HEK293 (cell line): ENCODE results near the gene ABCC3.
A peak's percentile ranks its signal among the peaks of the same experiment; 100 is the strongest.

Experiments used
- CTCF ChIA-PET: fragments of 350-600 bp; formaldehyde crosslinking; extraction: SDS; loops from one replicate; lab custom pipeline; 2021; ENCODE audit warnings: antibody characterized with exemption; lab: Yijun Ruan, JAX
- POLR2A ChIA-PET: fragments of 300-600 bp; formaldehyde crosslinking; extraction: SDS; loops from one replicate; lab custom pipeline; 2020; ENCODE audit warnings: antibody characterized with exemption, inconsistent platforms; lab: Yijun Ruan, JAX
- H3K27ac ChIP-seq: fragments of 200-500 bp; sonication (Bioruptor generic); 2 replicates; pipeline ENCODE4 v1.5.1; 2014; ENCODE audit warnings: low read depth, low read length, control low read depth, inconsistent platforms; ENCODE audit errors: extremely low read depth
- H3K36me3 ChIP-seq, 2 experiments: fragments of 200-500 bp in 1 of 2; sonication (Bioruptor generic) in 1 of 2; 1 replicate in 1 of 2; 2 replicates in 1 of 2; pipeline ENCODE4 v1.5.1; 2014 to 2017; ENCODE audit warnings: inconsistent platforms in 2 of 2, low read length in 2 of 2; ENCODE audit not compliant: control insufficient read depth in 2 of 2, insufficient read depth in 1 of 2
- H3K4me1 ChIP-seq: fragments of 200-500 bp; sonication (Bioruptor generic); 2 replicates; pipeline ENCODE4 v1.5.1; 2014; ENCODE audit warnings: mild to moderate bottlenecking, low read length, inconsistent platforms; ENCODE audit not compliant: control insufficient read depth, insufficient read depth
- H3K4me3 ChIP-seq: 2 replicates; pipeline ENCODE4 v1.5.1; 2011; ENCODE audit warnings: low read depth, mild to moderate bottlenecking, control low read depth, low read length, moderate library complexity
- H3K9me3 ChIP-seq: fragments of 200-500 bp; sonication (Bioruptor generic); 2 replicates; pipeline ENCODE4 v1.5.1; 2014; ENCODE audit warnings: low read depth, low read length, inconsistent platforms; ENCODE audit not compliant: control insufficient read depth, insufficient read depth
- ELK4 ChIP-seq: IDR thresholded peaks from 2 replicates; pipeline ENCODE4 v1.6.1; 2011; ENCODE audit warnings: mild to moderate bottlenecking, low read depth, low read length, borderline replicate concordance
- KLF1 ChIP-seq: fragments of 450-650 bp; formaldehyde crosslinking; IDR thresholded peaks from 2 replicates; pipeline ENCODE4 v1.5.1; 2016; ENCODE audit warnings: missing biosample characterization, missing genetic modification characterization
- MZF1 ChIP-seq: fragments of 450-650 bp; formaldehyde crosslinking; IDR thresholded peaks from 2 replicates; pipeline ENCODE4 v1.5.1; 2017; ENCODE audit warnings: missing biosample characterization, missing genetic modification characterization, borderline replicate concordance
- SCRT2 ChIP-seq: fragments of 450-650 bp; formaldehyde crosslinking; IDR thresholded peaks from 2 replicates; pipeline ENCODE4 v1.5.1; 2016; ENCODE audit warnings: missing biosample characterization, missing genetic modification characterization
- SP2 ChIP-seq: fragments of 450-650 bp; formaldehyde crosslinking; IDR thresholded peaks from 2 replicates; pipeline ENCODE4 v1.5.1; 2016; ENCODE audit warnings: missing biosample characterization, missing genetic modification characterization
- SP7 ChIP-seq: fragments of 450-650 bp; formaldehyde crosslinking; IDR thresholded peaks from 2 replicates; pipeline ENCODE4 v1.5.1; 2016; ENCODE audit warnings: missing biosample characterization, missing genetic modification characterization
- ZBTB1 ChIP-seq: fragments of 450-650 bp; formaldehyde crosslinking; IDR thresholded peaks from 2 replicates; pipeline ENCODE4 v1.5.1; 2016; ENCODE audit warnings: missing biosample characterization, missing genetic modification characterization
- ZIC2 ChIP-seq: fragments of 450-650 bp; formaldehyde crosslinking; IDR thresholded peaks from 2 replicates; pipeline ENCODE4 v1.5.1; 2016; ENCODE audit warnings: missing biosample characterization, missing genetic modification characterization
- ZNF157 ChIP-seq: fragments of 450-650 bp; formaldehyde crosslinking; IDR thresholded peaks from 2 replicates; pipeline ENCODE4 v1.5.1; 2016; ENCODE audit warnings: missing biosample characterization, missing genetic modification characterization
- ZNF2 ChIP-seq: fragments of 450-650 bp; formaldehyde crosslinking; IDR thresholded peaks from 2 replicates; pipeline ENCODE4 v1.5.1; 2016; ENCODE audit warnings: missing biosample characterization, missing genetic modification characterization
- ZNF221 ChIP-seq: fragments of 450-650 bp; formaldehyde crosslinking; IDR thresholded peaks from 2 replicates; pipeline ENCODE4 v1.5.1; 2017; ENCODE audit warnings: missing biosample characterization, missing genetic modification characterization, borderline replicate concordance
- ZNF23 ChIP-seq: fragments of 450-650 bp; formaldehyde crosslinking; IDR thresholded peaks from 2 replicates; pipeline ENCODE4 v1.5.1; 2016; ENCODE audit warnings: missing biosample characterization, missing genetic modification characterization, borderline replicate concordance
- ZNF26 ChIP-seq: fragments of 450-650 bp; formaldehyde crosslinking; IDR thresholded peaks from 2 replicates; pipeline ENCODE4 v1.5.1; 2016; ENCODE audit warnings: missing biosample characterization, missing genetic modification characterization
- ZNF335 ChIP-seq: fragments of 450-650 bp; formaldehyde crosslinking; conservative IDR thresholded peaks from 2 replicates; pipeline ENCODE4 v1.5.1; 2016; ENCODE audit warnings: missing biosample characterization, missing genetic modification characterization
- ZNF341 ChIP-seq: fragments of 450-650 bp; formaldehyde crosslinking; IDR thresholded peaks from 2 replicates; pipeline ENCODE4; 2016; ENCODE audit warnings: low read depth, missing biosample characterization, missing genetic modification characterization
- ZNF354C ChIP-seq: fragments of 450-650 bp; formaldehyde crosslinking; IDR thresholded peaks from 2 replicates; pipeline ENCODE4 v1.5.1; 2016; ENCODE audit warnings: missing biosample characterization, missing genetic modification characterization, low read depth, borderline replicate concordance
- ZNF391 ChIP-seq: fragments of 450-650 bp; formaldehyde crosslinking; IDR thresholded peaks from 2 replicates; pipeline ENCODE4 v1.5.1; 2016; ENCODE audit warnings: low read depth, missing biosample characterization, missing genetic modification characterization, borderline replicate concordance
- ZNF558 ChIP-seq: fragments of 450-650 bp; formaldehyde crosslinking; IDR thresholded peaks from 2 replicates; pipeline ENCODE4 v1.5.1; 2016; ENCODE audit warnings: missing biosample characterization, missing genetic modification characterization
- ZNF624 ChIP-seq: fragments of 450-650 bp; formaldehyde crosslinking; IDR thresholded peaks from 2 replicates; pipeline ENCODE4 v1.5.1; 2017; ENCODE audit warnings: missing biosample characterization, missing genetic modification characterization
- ZNF626 ChIP-seq: fragments of 450-650 bp; sonication (Bioruptor Pico); formaldehyde crosslinking; IDR thresholded peaks from 2 replicates; pipeline ENCODE4 v1.5.1; 2018; ENCODE audit warnings: missing biosample characterization, missing genetic modification characterization, inconsistent platforms
- ZNF76 ChIP-seq: fragments of 450-650 bp; formaldehyde crosslinking; IDR thresholded peaks from 2 replicates; pipeline ENCODE4; 2016; ENCODE audit warnings: low read depth, missing biosample characterization, missing genetic modification characterization, borderline replicate concordance
- ZNF792 ChIP-seq: fragments of 450-650 bp; formaldehyde crosslinking; IDR thresholded peaks from 2 replicates; pipeline ENCODE4 v1.5.1; 2016; ENCODE audit warnings: missing biosample characterization, missing genetic modification characterization
- ZSCAN23 ChIP-seq: fragments of 450-650 bp; formaldehyde crosslinking; IDR thresholded peaks from 2 replicates; pipeline ENCODE4 v1.5.1; 2016; ENCODE audit warnings: missing biosample characterization, missing genetic modification characterization
- TF ChIP-seq, protein P1 (sequence below): fragments of 450-650 bp; formaldehyde crosslinking; IDR thresholded peaks from 2 replicates; pipeline ENCODE4 v1.5.1; 2017; ENCODE audit warnings: missing biosample characterization, missing genetic modification characterization
- TF ChIP-seq, protein P2 (sequence below): fragments of 450-650 bp; formaldehyde crosslinking; IDR thresholded peaks from 2 replicates; pipeline ENCODE4 v1.5.1; 2016; ENCODE audit warnings: missing biosample characterization, missing genetic modification characterization
- TF ChIP-seq, protein P3 (sequence below): fragments of 450-650 bp; formaldehyde crosslinking; IDR thresholded peaks from 2 replicates; pipeline ENCODE4 v1.5.1; 2017; ENCODE audit warnings: missing biosample characterization, missing genetic modification characterization
- TF ChIP-seq, protein P4 (sequence below): fragments of 450-650 bp; formaldehyde crosslinking; IDR thresholded peaks from 2 replicates; pipeline ENCODE4 v1.5.1; 2016; ENCODE audit warnings: missing biosample characterization, missing genetic modification characterization

Gene ABCC3

GRCh38 chr17:50604513-50604912, 30.2 kb upstream of the ABCC3 start:
- no peaks in the 10 kb centered on the region for H3K9me3 ChIP-seq
- no peak for TF ChIP-seq ZNF221
- no peak for TF ChIP-seq ZNF354C (tag by site-specific recombination)
- no peak for TF ChIP-seq ELK4
- TF ChIP-seq, protein P1, sequence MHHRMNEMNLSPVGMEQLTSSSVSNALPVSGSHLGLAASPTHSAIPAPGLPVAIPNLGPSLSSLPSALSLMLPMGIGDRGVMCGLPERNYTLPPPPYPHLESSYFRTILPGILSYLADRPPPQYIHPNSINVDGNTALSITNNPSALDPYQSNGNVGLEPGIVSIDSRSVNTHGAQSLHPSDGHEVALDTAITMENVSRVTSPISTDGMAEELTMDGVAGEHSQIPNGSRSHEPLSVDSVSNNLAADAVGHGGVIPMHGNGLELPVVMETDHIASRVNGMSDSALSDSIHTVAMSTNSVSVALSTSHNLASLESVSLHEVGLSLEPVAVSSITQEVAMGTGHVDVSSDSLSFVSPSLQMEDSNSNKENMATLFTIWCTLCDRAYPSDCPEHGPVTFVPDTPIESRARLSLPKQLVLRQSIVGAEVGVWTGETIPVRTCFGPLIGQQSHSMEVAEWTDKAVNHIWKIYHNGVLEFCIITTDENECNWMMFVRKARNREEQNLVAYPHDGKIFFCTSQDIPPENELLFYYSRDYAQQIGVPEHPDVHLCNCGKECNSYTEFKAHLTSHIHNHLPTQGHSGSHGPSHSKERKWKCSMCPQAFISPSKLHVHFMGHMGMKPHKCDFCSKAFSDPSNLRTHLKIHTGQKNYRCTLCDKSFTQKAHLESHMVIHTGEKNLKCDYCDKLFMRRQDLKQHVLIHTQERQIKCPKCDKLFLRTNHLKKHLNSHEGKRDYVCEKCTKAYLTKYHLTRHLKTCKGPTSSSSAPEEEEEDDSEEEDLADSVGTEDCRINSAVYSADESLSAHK (tag by site-specific recombination) = no peak
- TF ChIP-seq, protein P2, sequence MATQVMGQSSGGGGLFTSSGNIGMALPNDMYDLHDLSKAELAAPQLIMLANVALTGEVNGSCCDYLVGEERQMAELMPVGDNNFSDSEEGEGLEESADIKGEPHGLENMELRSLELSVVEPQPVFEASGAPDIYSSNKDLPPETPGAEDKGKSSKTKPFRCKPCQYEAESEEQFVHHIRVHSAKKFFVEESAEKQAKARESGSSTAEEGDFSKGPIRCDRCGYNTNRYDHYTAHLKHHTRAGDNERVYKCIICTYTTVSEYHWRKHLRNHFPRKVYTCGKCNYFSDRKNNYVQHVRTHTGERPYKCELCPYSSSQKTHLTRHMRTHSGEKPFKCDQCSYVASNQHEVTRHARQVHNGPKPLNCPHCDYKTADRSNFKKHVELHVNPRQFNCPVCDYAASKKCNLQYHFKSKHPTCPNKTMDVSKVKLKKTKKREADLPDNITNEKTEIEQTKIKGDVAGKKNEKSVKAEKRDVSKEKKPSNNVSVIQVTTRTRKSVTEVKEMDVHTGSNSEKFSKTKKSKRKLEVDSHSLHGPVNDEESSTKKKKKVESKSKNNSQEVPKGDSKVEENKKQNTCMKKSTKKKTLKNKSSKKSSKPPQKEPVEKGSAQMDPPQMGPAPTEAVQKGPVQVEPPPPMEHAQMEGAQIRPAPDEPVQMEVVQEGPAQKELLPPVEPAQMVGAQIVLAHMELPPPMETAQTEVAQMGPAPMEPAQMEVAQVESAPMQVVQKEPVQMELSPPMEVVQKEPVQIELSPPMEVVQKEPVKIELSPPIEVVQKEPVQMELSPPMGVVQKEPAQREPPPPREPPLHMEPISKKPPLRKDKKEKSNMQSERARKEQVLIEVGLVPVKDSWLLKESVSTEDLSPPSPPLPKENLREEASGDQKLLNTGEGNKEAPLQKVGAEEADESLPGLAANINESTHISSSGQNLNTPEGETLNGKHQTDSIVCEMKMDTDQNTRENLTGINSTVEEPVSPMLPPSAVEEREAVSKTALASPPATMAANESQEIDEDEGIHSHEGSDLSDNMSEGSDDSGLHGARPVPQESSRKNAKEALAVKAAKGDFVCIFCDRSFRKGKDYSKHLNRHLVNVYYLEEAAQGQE (tag by site-specific recombination) = no peak
- TF ChIP-seq SCRT2 (tag by site-specific recombination) = no peak
- no peak for TF ChIP-seq ZNF792 (tag by site-specific recombination)
- no peak for TF ChIP-seq ZNF626 (tag by site-specific recombination)
- no peak for TF ChIP-seq ZNF23
- TF ChIP-seq MZF1 (tag by site-specific recombination) = no peak
- no peak for TF ChIP-seq ZNF157 (tag by site-specific recombination)
- TF ChIP-seq ZIC2 (tag by site-specific recombination) = peak; percentile 86
- TF ChIP-seq ZNF341 = peak; percentile 77
- TF ChIP-seq ZBTB1 (tag by site-specific recombination) = no peak
- no peak for TF ChIP-seq ZNF2 (tag by site-specific recombination)
- TF ChIP-seq SP7 = no peak
- TF ChIP-seq SP2 (tag by site-specific recombination) = 0 out of 2 replicates have a peak, but pooled peaks have one; percentile 4
- TF ChIP-seq ZNF76 (tag by site-specific recombination) = no peak
- no peak for TF ChIP-seq ZSCAN23 (tag by site-specific recombination)
- no peak for TF ChIP-seq ZNF558 (tag by site-specific recombination)
- TF ChIP-seq, protein P3, sequence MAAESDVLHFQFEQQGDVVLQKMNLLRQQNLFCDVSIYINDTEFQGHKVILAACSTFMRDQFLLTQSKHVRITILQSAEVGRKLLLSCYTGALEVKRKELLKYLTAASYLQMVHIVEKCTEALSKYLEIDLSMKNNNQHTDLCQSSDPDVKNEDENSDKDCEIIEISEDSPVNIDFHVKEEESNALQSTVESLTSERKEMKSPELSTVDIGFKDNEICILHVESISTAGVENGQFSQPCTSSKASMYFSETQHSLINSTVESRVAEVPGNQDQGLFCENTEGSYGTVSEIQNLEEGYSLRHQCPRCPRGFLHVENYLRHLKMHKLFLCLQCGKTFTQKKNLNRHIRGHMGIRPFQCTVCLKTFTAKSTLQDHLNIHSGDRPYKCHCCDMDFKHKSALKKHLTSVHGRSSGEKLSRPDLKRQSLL (tag by site-specific recombination) = peak; percentile 49; the same call in 1 of the 2 replicates
- TF ChIP-seq ZNF335 (tag by site-specific recombination) = no peak
- TF ChIP-seq, protein P4, sequence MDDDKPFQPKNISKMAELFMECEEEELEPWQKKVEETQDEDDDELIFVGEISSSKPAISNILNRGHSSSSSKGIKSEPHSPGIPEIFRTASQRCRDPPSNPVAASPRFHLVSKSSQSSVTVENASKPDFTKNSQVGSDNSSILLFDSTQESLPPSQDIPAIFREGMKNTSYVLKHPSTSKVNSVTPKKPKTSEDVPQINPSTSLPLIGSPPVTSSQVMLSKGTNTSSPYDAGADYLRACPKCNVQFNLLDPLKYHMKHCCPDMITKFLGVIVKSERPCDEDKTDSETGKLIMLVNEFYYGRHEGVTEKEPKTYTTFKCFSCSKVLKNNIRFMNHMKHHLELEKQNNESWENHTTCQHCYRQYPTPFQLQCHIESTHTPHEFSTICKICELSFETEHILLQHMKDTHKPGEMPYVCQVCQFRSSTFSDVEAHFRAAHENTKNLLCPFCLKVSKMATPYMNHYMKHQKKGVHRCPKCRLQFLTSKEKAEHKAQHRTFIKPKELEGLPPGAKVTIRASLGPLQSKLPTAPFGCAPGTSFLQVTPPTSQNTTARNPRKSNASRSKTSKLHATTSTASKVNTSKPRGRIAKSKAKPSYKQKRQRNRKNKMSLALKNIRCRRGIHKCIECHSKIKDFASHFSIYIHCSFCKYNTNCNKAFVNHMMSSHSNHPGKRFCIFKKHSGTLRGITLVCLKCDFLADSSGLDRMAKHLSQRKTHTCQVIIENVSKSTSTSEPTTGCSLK (tag by site-specific recombination) = no peak
- no peak for TF ChIP-seq ZNF26 (tag by site-specific recombination)
- no peak for TF ChIP-seq KLF1
- no peak for TF ChIP-seq ZNF624 (tag by site-specific recombination)
- no peak for TF ChIP-seq ZNF391
- no peaks in the 10 kb centered on the region for H3K4me1 ChIP-seq
- H3K36me3 ChIP-seq = no peaks in the 10 kb centered on the region
- CTCF ChIA-PET = interaction anchor here (0.5 to 1.7 kb wide), 5 partner anchors 9 to 269 kb away, joined by 3 to 7 read pairs (median 4); no protein-coding TSS in a partner anchor
- H3K4me3 ChIP-seq = no peak overlapping the region
- 0 out of 2 replicates have a peak overlapping the region, but pooled peaks have one; percentile 31 for H3K27ac ChIP-seq
- POLR2A ChIA-PET = no interaction called here
